ENCODE measurements around the gene ERBIN. TPM values are rescaled to one million over a fixed set of nuclear protein-coding genes. Genes with fewer than 3 reads are reported as not detected.

ERBIN gene
- total and polyA plus RNA-seq, 2 of the 4 experiments (the other 2 are of a cell fraction) = 25.8 to 70.1 TPM

DNA sequence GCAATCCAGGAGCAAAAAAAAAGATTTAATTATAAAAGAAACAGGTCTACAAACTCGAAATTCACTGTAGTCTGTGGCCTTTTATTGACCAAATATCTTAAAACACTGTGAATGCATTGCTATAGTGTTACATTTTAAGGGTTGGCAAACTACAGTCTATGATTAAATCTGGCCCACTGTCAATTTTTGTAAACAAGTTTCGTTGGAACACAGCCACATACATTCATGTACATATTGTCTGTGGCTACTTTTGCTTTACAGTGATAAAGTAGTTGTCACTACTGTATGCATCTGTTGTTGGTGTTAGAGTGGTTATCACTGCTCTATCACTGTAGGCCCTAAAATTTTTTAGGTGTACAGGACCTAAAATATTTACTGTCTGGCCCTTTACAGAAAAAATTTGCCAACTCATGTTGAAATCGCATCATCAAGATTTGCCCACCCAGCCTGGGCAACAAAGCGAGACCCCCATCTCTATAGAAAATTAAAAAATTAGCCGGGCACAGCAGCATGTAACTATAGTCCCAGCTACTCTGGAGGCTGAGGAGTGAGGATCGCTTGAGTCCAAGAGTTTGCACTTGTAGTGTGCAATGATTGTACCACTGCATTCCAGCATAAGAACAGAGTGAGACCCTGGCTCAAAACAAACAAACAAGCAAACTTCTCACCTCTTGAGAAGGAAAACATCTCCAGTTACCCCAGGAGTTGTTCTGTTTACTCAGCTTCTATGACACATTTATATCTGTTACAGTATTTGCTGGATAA lies 89.0 kb downstream of the ERBIN start:
- dilution Hi-C loops (cut with HindIII; ENCODE audit: low sequenced_read_pairs, unreplicated experiment) = no loop called here
- no peak overlapping the region for H4K5ac ChIP-seq (ENCODE audit: low read depth, low read length)

More for the DNA sequence above, 89.0 kb downstream of the ERBIN start:
- H4K20me1 ChIP-seq (ENCODE audit: insufficient read depth, low read length) = peaks cover 22% of the 10 kb centered on the region; the same call in 1 of the 2 replicates
- no peak overlapping the region for H2AK9ac ChIP-seq (replicated peaks; ENCODE audit: low read depth, low read length, poor library complexity)
- no peak overlapping the region for H2AFZ ChIP-seq (replicated peaks; ENCODE audit: low read length, poor library complexity)
- ATAC-seq (ENCODE audit: low read depth) (no peak), DNase-seq (peak; percentile 10)
- no peak overlapping the region for H3K23ac ChIP-seq (ENCODE audit: low read depth, low read length)
- in situ Hi-C loops (cut with MboI; ENCODE audit: low sequenced_read_pairs) (no loop called here), intact Hi-C loops (cut with micrococcal nuclease) (loop anchor here (5.0 kb wide), 1 partner anchor 43 kb away; no protein-coding TSS in a partner anchor)
- H3K56ac ChIP-seq (ENCODE audit: extremely low read depth, insufficient read depth, low read length) = no peak overlapping the region
- BruUV-seq (replicated peaks) = no TSS peak
- H3K9ac ChIP-seq (ENCODE audit: low read depth, low read length) = no peak overlapping the region
- H3K4me2 ChIP-seq (ENCODE audit: low read depth, low read length) = no peak overlapping the region
- H3K27ac ChIP-seq (ENCODE audit: insufficient read depth, low read length) = no peak overlapping the region
- H4K91ac ChIP-seq (ENCODE audit: insufficient read depth, low read depth, low read length) = no peak overlapping the region
- no peaks in the 10 kb centered on the region; the same call in 1 of the 2 replicates for H3K4me1 ChIP-seq (ENCODE audit: control insufficient read depth, insufficient read depth, low read length)
- peaks cover 19% of the 10 kb centered on the region for H3K36me3 ChIP-seq (ENCODE audit: control insufficient read depth, insufficient read depth, low read length)
- no peak overlapping the region for H2BK15ac ChIP-seq (ENCODE audit: low read depth, low read length)
- H3K9me3 ChIP-seq (ENCODE audit: control insufficient read depth, insufficient read depth, low read length) = no peaks in the 10 kb centered on the region
- ChIA-PET CTCF (interaction anchor here (0.6 kb wide), 1 partner anchor 77 kb away, joined by 3 read pairs; no protein-coding TSS in a partner anchor), POLR2A (ENCODE audit: unreplicated experiment) (interaction anchor here (1.1 kb wide), 1 partner anchor 318 kb away, joined by 5 read pairs; no protein-coding TSS in a partner anchor)
- no peak overlapping the region for H3K4ac ChIP-seq (ENCODE audit: low read depth, low read length)
- H3K79me1 ChIP-seq (ENCODE audit: low read depth in 1 of 2, low read length in 2 of 2) = peaks cover 26 to 38% of the 10 kb centered on the region in 2 experiments
- no peak overlapping the region for H3K18ac ChIP-seq (ENCODE audit: low read depth, low read length)
- no peak overlapping the region for H2BK120ac ChIP-seq (ENCODE audit: low read depth, low read length)
- H3K9me1 ChIP-seq (ENCODE audit: insufficient read depth, low read length) = peaks cover 3% of the 10 kb centered on the region; the same call in 1 of the 2 replicates
- no peak overlapping the region for H4K8ac ChIP-seq (ENCODE audit: low read depth in 2 of 2, low read length in 2 of 2)
- H2BK20ac ChIP-seq (ENCODE audit: low read depth, low read length) = no peak overlapping the region
- TF ChIP-seq RFX5 (IDR thresholded peaks at IDR 0.05; ENCODE audit: low read depth, low read length) (no peak), FOS (IDR thresholded peaks at IDR 0.05; ENCODE audit: low read depth, low read length) (no peak), CEBPB (IDR thresholded peaks at IDR 0.05; ENCODE audit: low read depth, low read length) (no peak), SMC3 (IDR thresholded peaks at IDR 0.05; ENCODE audit: low read depth, low read length) (no peak), RAD21 (IDR thresholded peaks at IDR 0.05; ENCODE audit: low read length) (no peak)
- H3K4me3 ChIP-seq (ENCODE audit: insufficient read depth, low read depth, low read length) = no peak overlapping the region
- no CpG with 5 or more reads among the region's 6 CpGs for WGBS, 2 experiments (ENCODE audit: extremely low coverage in 2 of 2, insufficient read length in 1 of 2)
- no peak overlapping the region for H2BK5ac ChIP-seq (ENCODE audit: low read depth, low read length, poor library complexity, severe bottlenecking)
- H3K27me3 ChIP-seq (ENCODE audit: control insufficient read depth, insufficient read depth, low read length) = no peaks in the 10 kb centered on the region
- H2AK5ac ChIP-seq (ENCODE audit: low read depth, low read length) = no peak overlapping the region
- no peak overlapping the region for H3K14ac ChIP-seq (replicated peaks; ENCODE audit: low read depth, low read length)
